Mesendoderm (in vitro differentiated cells): ENCODE results near the gene RALGPS1.
A peak's percentile ranks its signal among the peaks of the same experiment; 100 is the strongest.

Experiments
- DNase-seq: peaks from one replicate; pipeline ENCODE4 v3.0.0; 2013
- H2AK5ac ChIP-seq: 2 replicates; pipeline ENCODE4 v1.6.1; 2013; ENCODE audit warnings: low read length, inconsistent platforms
- H2BK120ac ChIP-seq: 2 replicates; pipeline ENCODE4 v1.6.1; 2013; ENCODE audit warnings: low read depth, mild to moderate bottlenecking, low read length, moderate library complexity, mixed read lengths
- H2BK15ac ChIP-seq: replicated peaks from 2 replicates; pipeline ENCODE4 v1.6.1; 2013; ENCODE audit warnings: low read depth, mild to moderate bottlenecking, moderate library complexity
- H2BK5ac ChIP-seq: 2 replicates; pipeline ENCODE4 v1.6.1; 2013; ENCODE audit warnings: low read length, inconsistent platforms
- H3K18ac ChIP-seq: 2 replicates; pipeline ENCODE4 v1.6.1; 2013; ENCODE audit warnings: mild to moderate bottlenecking, low read length, mixed read lengths
- H3K23ac ChIP-seq: one replicate; pipeline ENCODE4 v1.6.1; 2013; ENCODE audit warnings: low read length
- H3K27ac ChIP-seq: 2 replicates; pipeline ENCODE4 v1.5.1; 2013; ENCODE audit warnings: low read depth, mild to moderate bottlenecking, inconsistent platforms, low read length, moderate library complexity
- H3K27me3 ChIP-seq: 2 replicates; pipeline ENCODE4 v1.6.1; 2013; ENCODE audit warnings: low read length, control low read depth, mild to moderate bottlenecking, inconsistent platforms; ENCODE audit not compliant: insufficient read depth, poor library complexity
- H3K36me3 ChIP-seq: 2 replicates; pipeline ENCODE4 v1.6.1; 2013; ENCODE audit warnings: low read length, inconsistent platforms; ENCODE audit not compliant: control insufficient read depth, insufficient read depth
- H3K4ac ChIP-seq: one replicate; pipeline ENCODE4 v1.6.1; 2013; ENCODE audit warnings: low read depth, mild to moderate bottlenecking, low read length, moderate library complexity
- H3K4me1 ChIP-seq: 2 replicates; pipeline ENCODE4 v1.6.1; 2013; ENCODE audit warnings: low read depth, low read length, inconsistent platforms; ENCODE audit not compliant: control insufficient read depth
- H3K4me2 ChIP-seq: 2 replicates; pipeline ENCODE4 v1.6.1; 2013; ENCODE audit warnings: low read length
- H3K4me3 ChIP-seq: 2 replicates; pipeline ENCODE4 v1.5.1; 2013; ENCODE audit warnings: mild to moderate bottlenecking, low read length
- H3K56ac ChIP-seq: one replicate; pipeline ENCODE4 v1.6.1; 2013; ENCODE audit warnings: low read length
- H3K79me1 ChIP-seq: 2 replicates; pipeline ENCODE4 v1.6.1; 2013; ENCODE audit warnings: low read length, inconsistent platforms
- H3K79me2 ChIP-seq: 2 replicates; pipeline ENCODE4 v1.6.1; 2013; ENCODE audit warnings: mild to moderate bottlenecking, low read length; ENCODE audit not compliant: control insufficient read depth, insufficient read depth
- H3K9ac ChIP-seq: 2 replicates; pipeline ENCODE4 v1.6.1; 2013; ENCODE audit warnings: low read length, inconsistent platforms
- H4K5ac ChIP-seq: one replicate; pipeline ENCODE4 v1.6.1; 2013; ENCODE audit warnings: low read length
- H4K8ac ChIP-seq: one replicate; pipeline ENCODE4 v1.6.1; 2013; ENCODE audit warnings: low read depth, mild to moderate bottlenecking, control low read depth, low read length, moderate library complexity
- WGBS: extraction: QIAGEN DNeasy Blood & Tissue Kit; methylation state at CpG from one replicate; pipeline ENCODE4 v1.1.7; 2013; ENCODE audit warnings: low lambda C conversion rate, missing lambda C conversion rate; ENCODE audit not compliant: insufficient coverage; ENCODE audit errors: extremely low coverage; 5-methylcytosine and 5-hydroxymethylcytosine counted together

The RALGPS1 gene

DNA sequence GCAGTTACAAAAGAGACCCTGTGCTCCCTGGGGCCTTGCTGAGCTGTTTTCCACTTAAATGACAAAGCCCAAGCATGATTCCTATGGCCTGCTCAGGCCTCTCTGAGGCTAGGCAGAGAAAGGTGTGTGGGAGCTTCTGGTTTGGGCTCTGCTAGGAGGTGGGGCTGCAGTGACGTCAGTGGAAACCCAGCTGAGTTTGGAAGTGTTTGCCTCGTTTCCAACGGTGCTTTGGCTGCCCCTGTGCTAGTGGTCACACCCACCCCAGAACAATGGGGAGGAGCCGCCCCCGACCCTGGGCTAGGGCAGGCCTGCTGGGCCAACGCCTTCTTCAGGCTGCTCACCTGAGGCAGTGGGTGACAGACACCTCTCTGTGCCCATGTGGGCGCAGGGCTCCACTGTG, 197.5 kb downstream of the RALGPS1 start:
- Histone ChIP-seq H3K4me3 (no peak overlapping the region), H3K23ac (no peak overlapping the region), H3K4ac (no peak overlapping the region), H3K18ac (no peak overlapping the region), H3K36me3 (no peaks in the 10 kb centered on the region), H3K27me3 (no peaks in the 10 kb centered on the region), H3K79me1 (no peaks in the 10 kb centered on the region), H3K56ac (no peak overlapping the region), H2BK15ac (no peak overlapping the region), H3K4me1 (peaks cover 8% of the 10 kb centered on the region), H2AK5ac (no peak overlapping the region), H3K9ac (no peak overlapping the region), H4K5ac (no peak overlapping the region), H2BK120ac (no peak overlapping the region), H3K27ac (no peak overlapping the region), H4K8ac (no peak overlapping the region), H3K4me2 (no peak overlapping the region), H3K79me2 (no peaks in the 10 kb centered on the region), H2BK5ac (no peak overlapping the region)
- DNase-seq = peak; percentile 97
- WGBS = no CpG with 5 or more reads among the region's 7 CpGs

GRCh38 chr9:127112735-127113161, 198.2 kb downstream of the RALGPS1 start:
- H3K4ac ChIP-seq = no peak overlapping the region
- H4K8ac ChIP-seq = no peak overlapping the region
- peak overlapping the region; percentile 94 for H3K23ac ChIP-seq
- no peak overlapping the region for H2BK120ac ChIP-seq
- peak overlapping the region; percentile 11 for H2AK5ac ChIP-seq
- H3K4me3 ChIP-seq = no peak overlapping the region
- H3K79me2 ChIP-seq = no peaks in the 10 kb centered on the region
- H3K36me3 ChIP-seq = no peaks in the 10 kb centered on the region
- WGBS = no CpG with 5 or more reads among the region's 3 CpGs
- no peaks in the 10 kb centered on the region for H3K27me3 ChIP-seq
- H3K79me1 ChIP-seq = no peaks in the 10 kb centered on the region
- H2BK15ac ChIP-seq = no peak overlapping the region
- no peak overlapping the region for H3K9ac ChIP-seq
- H3K56ac ChIP-seq = no peak overlapping the region
- no peak overlapping the region for H3K18ac ChIP-seq
- no peak overlapping the region for H2BK5ac ChIP-seq
- no peak overlapping the region for H4K5ac ChIP-seq
- no peak for DNase-seq
- H3K4me2 ChIP-seq = no peak overlapping the region
- no peak overlapping the region for H3K27ac ChIP-seq
- peaks cover 8% of the 10 kb centered on the region for H3K4me1 ChIP-seq

DNA sequence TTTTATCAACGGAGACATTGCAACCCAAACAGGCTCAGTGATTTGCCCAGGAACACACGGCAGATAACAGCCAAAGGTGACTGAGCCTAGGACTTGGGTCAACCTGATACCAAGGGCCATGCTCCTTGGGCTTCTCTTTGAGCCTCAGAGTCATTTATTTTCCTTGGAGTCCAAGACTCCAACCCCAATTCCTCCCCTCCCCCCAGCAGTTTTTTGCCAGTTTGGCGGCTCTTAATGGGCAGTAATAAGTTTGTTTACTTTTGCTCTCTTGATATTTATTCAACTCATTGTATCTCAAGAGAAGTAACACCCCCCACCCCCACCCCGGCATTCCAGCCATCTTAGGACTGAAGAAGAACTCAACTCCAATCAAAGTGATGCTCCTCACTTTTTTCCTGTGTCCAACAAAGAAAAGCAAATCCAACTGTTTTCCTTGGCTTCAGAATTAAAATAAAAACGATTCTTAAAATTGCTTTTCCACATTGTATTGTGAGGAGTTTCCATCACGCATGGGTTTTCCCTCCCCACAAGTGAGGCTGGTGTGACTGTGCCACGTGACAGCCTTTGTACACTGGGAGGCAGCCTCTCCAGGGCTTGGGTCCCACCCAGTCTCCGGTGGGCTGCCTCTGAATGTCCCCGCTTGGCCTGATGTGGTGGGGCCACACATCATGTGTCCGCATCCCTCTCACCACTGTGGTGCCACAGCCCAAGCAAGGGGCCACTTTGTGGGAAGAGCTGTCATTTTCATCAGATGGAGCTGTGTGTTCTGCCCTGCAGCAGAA, 198.8 kb downstream of the RALGPS1 start:
- H3K27ac ChIP-seq = no peak overlapping the region
- H2BK120ac ChIP-seq = no peak overlapping the region
- H3K79me2 ChIP-seq = no peaks in the 10 kb centered on the region
- no peak overlapping the region for H3K56ac ChIP-seq
- H3K79me1 ChIP-seq = no peaks in the 10 kb centered on the region
- H3K4me1 ChIP-seq = peaks cover 8% of the 10 kb centered on the region
- no peak overlapping the region for H4K8ac ChIP-seq
- no peak overlapping the region for H3K4ac ChIP-seq
- no peak overlapping the region for H2BK15ac ChIP-seq
- H3K4me2 ChIP-seq = no peak overlapping the region
- H3K27me3 ChIP-seq = no peaks in the 10 kb centered on the region
- H3K4me3 ChIP-seq = no peak overlapping the region
- no peak overlapping the region for H3K9ac ChIP-seq
- no peak overlapping the region for H3K18ac ChIP-seq
- no CpG with 5 or more reads among the region's 10 CpGs for WGBS
- no peak overlapping the region for H2AK5ac ChIP-seq
- H3K23ac ChIP-seq = no peak overlapping the region
- H2BK5ac ChIP-seq = no peak overlapping the region
- no peak for DNase-seq
- H4K5ac ChIP-seq = no peak overlapping the region
- no peaks in the 10 kb centered on the region for H3K36me3 ChIP-seq

GRCh38 chr9:127114606-127115005, 200.0 kb downstream of the RALGPS1 start:
- Histone ChIP-seq H3K4me1 (peaks cover 8% of the 10 kb centered on the region), H2BK15ac (no peak overlapping the region), H3K9ac (no peak overlapping the region), H3K79me2 (no peaks in the 10 kb centered on the region), H2AK5ac (no peak overlapping the region), H2BK5ac (no peak overlapping the region), H4K8ac (no peak overlapping the region), H3K56ac (no peak overlapping the region), H2BK120ac (no peak overlapping the region), H3K36me3 (no peaks in the 10 kb centered on the region), H3K27ac (no peak overlapping the region), H3K4me2 (no peak overlapping the region), H4K5ac (no peak overlapping the region), H3K23ac (no peak overlapping the region), H3K4ac (no peak overlapping the region), H3K4me3 (no peak overlapping the region), H3K27me3 (no peaks in the 10 kb centered on the region), H3K79me1 (no peaks in the 10 kb centered on the region), H3K18ac (no peak overlapping the region)
- no peak for DNase-seq
- WGBS = no CpG with 5 or more reads among the region's 5 CpGs

- H3K36me3 ChIP-seq = no peaks in the 10 kb centered on the region
- no peak overlapping the region for H2BK120ac ChIP-seq
- no peak overlapping the region for H3K9ac ChIP-seq
- no peak overlapping the region for H4K8ac ChIP-seq
- no peak overlapping the region for H2AK5ac ChIP-seq
- peaks cover 8% of the 10 kb centered on the region for H3K4me1 ChIP-seq
- H3K23ac ChIP-seq = no peak overlapping the region
- no peaks in the 10 kb centered on the region for H3K27me3 ChIP-seq
- H3K18ac ChIP-seq = no peak overlapping the region
- H3K79me1 ChIP-seq = peaks cover 2% of the 10 kb centered on the region
- no peak overlapping the region for H3K4ac ChIP-seq
- no peak for DNase-seq
- no peak overlapping the region for H3K4me2 ChIP-seq
- H2BK15ac ChIP-seq = no peak overlapping the region
- WGBS = no CpG with 5 or more reads among the region's 6 CpGs
- no peaks in the 10 kb centered on the region for H3K79me2 ChIP-seq
- no peak overlapping the region for H2BK5ac ChIP-seq
- H3K4me3 ChIP-seq = no peak overlapping the region
- no peak overlapping the region for H4K5ac ChIP-seq
- no peak overlapping the region for H3K27ac ChIP-seq
- H3K56ac ChIP-seq = no peak overlapping the region
Observed at GRCh38 chr9:127116088-127116726, 201.6 kb downstream of the RALGPS1 start.
